ENCODE results near the gene IP6K3. TPM values are rescaled to one million over a fixed set of nuclear protein-coding genes. Genes with fewer than 3 reads are reported as not detected.

IP6K3 gene
- total RNA-seq, 1 donor from 2014 or later: 2.9 TPM

GRCh38 chr6:33772082-33772830 is 25.6 kb upstream of the IP6K3 start:
- Histone ChIP-seq H3K4me3 (no peak overlapping the region), H3K9me3 (ENCODE audit: low read depth) (no peaks in the 10 kb centered on the region), H3K4me1 (peaks cover 27% of the 10 kb centered on the region), H3K27ac (no peak overlapping the region), H4K20me1 (ENCODE audit: low read depth) (peaks cover 12% of the 10 kb centered on the region), H3K36me3 (no peaks in the 10 kb centered on the region), H3K27me3 (no peaks in the 10 kb centered on the region), H3K9ac (no peak overlapping the region), H3K4me2 (peak overlapping the region; percentile 22), H2AFZ (replicated peaks) (no peak overlapping the region), H3F3A (ENCODE audit: low read depth) (peaks cover 29% of the 10 kb centered on the region), H3K79me2 (ENCODE audit: low read depth) (no peaks in the 10 kb centered on the region)
- Mint-ChIP-seq H3K4me3 (peak overlapping the region; percentile 35), H3K4me1 (peaks cover 41% of the 10 kb centered on the region), H3K27ac (no peak overlapping the region), H3K27me3 (ENCODE audit: insufficient read depth, low read depth) (peaks cover 2% of the 10 kb centered on the region), H3K9me3 (no peaks in the 10 kb centered on the region), H3K36me3 (peaks cover 29% of the 10 kb centered on the region)
- no peak for TF ChIP-seq CTCF (IDR thresholded peaks at IDR 0.05)
- TF ChIP-seq EZH2phosphoT487 (IDR thresholded peaks at IDR 0.05): no peak
- no peak for TF ChIP-seq EZH2 (IDR thresholded peaks at IDR 0.05)
- DNase-seq (ENCODE audit: low spot score): no peak

- H2AFZ ChIP-seq (replicated peaks): no peak overlapping the region
- peaks cover 27% of the 10 kb centered on the region for H3K4me1 ChIP-seq
- no peak overlapping the region for H3K27ac ChIP-seq
- peaks cover 12% of the 10 kb centered on the region for H4K20me1 ChIP-seq (ENCODE audit: low read depth)
- H3F3A ChIP-seq (ENCODE audit: low read depth): peaks cover 29% of the 10 kb centered on the region
- peaks cover 26% of the 10 kb centered on the region for H3K36me3 Mint-ChIP-seq
- peaks cover 36% of the 10 kb centered on the region for H3K4me1 Mint-ChIP-seq
- no peaks in the 10 kb centered on the region for H3K36me3 ChIP-seq
- TF ChIP-seq EZH2phosphoT487 (IDR thresholded peaks at IDR 0.05) (no peak), EZH2 (IDR thresholded peaks at IDR 0.05) (peak; percentile 40), CTCF (IDR thresholded peaks at IDR 0.05) (peak; percentile 93)
- H3K9me3 ChIP-seq (ENCODE audit: low read depth): no peaks in the 10 kb centered on the region
- H3K9me3 Mint-ChIP-seq: no peaks in the 10 kb centered on the region
- H3K4me3 Mint-ChIP-seq: peak overlapping the region; percentile 35
- H3K27ac Mint-ChIP-seq: peak overlapping the region; percentile 43
- no peaks in the 10 kb centered on the region for H3K79me2 ChIP-seq (ENCODE audit: low read depth)
- no peak overlapping the region for H3K4me3 ChIP-seq
- no peaks in the 10 kb centered on the region for H3K27me3 ChIP-seq
- peak; percentile 95 for DNase-seq (ENCODE audit: low spot score)
- H3K9ac ChIP-seq: no peak overlapping the region
- peaks cover 2% of the 10 kb centered on the region for H3K27me3 Mint-ChIP-seq (ENCODE audit: insufficient read depth, low read depth)
- H3K4me2 ChIP-seq: peak overlapping the region; percentile 22
Observed at GRCh38 chr6:33771146-33772081, 24.7 kb upstream of the IP6K3 start.

- Mint-ChIP-seq H3K27me3 (ENCODE audit: insufficient read depth, low read depth) (peaks cover 2% of the 10 kb centered on the region), H3K4me3 (no peak overlapping the region), H3K9me3 (no peaks in the 10 kb centered on the region), H3K4me1 (peaks cover 34% of the 10 kb centered on the region), H3K27ac (no peak overlapping the region), H3K36me3 (peaks cover 19% of the 10 kb centered on the region)
- Histone ChIP-seq H3K27ac (no peak overlapping the region), H3K79me2 (ENCODE audit: low read depth) (no peaks in the 10 kb centered on the region), H3K4me3 (no peak overlapping the region), H3K9me3 (ENCODE audit: low read depth) (no peaks in the 10 kb centered on the region), H4K20me1 (ENCODE audit: low read depth) (peaks cover 12% of the 10 kb centered on the region), H3K9ac (no peak overlapping the region), H3F3A (ENCODE audit: low read depth) (peaks cover 29% of the 10 kb centered on the region), H3K4me1 (peaks cover 27% of the 10 kb centered on the region), H3K4me2 (no peak overlapping the region), H2AFZ (replicated peaks) (no peak overlapping the region), H3K27me3 (no peaks in the 10 kb centered on the region), H3K36me3 (no peaks in the 10 kb centered on the region)
- TF ChIP-seq EZH2phosphoT487 (IDR thresholded peaks at IDR 0.05) (no peak), EZH2 (IDR thresholded peaks at IDR 0.05) (no peak), CTCF (IDR thresholded peaks at IDR 0.05) (no peak)
- DNase-seq (ENCODE audit: low spot score): no peak
Observed at GRCh38 chr6:33770833-33771145, 24.1 kb upstream of the IP6K3 start.

All from neural progenitor cell (in vitro differentiated cells).